Measurements from ENCODE around the gene LPP. TPM values are rescaled to one million over a fixed set of nuclear protein-coding genes. Genes with fewer than 3 reads are reported as not detected.
A peak's percentile ranks its signal among the peaks of the same experiment; 100 is the strongest.

LPP gene
- total and polyA plus RNA-seq, 2 of the 13 experiments (the other 11 are each of a cell fraction or from before 2014, with no cell fraction given), result 19.2 to 29.9 TPM

DNA sequence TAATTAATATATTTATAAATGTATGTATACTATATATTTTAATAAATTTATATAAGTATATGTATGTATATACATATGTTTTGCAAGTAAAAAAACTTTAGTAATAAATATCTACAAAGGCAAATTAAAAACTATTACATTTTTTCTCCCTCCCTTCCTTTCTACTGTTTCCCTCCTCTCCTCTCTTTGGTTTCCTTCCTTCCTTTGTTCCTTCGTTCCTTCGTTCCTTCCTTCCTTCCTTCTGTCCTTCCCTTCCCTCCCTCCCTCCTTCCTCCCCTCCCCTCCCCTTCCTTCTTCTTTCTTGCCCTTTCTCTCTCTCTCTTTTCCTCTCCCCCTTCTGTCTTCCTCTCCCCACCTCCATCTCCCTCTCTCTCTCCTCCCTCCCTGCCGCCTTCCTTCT is 423.6 kb downstream of the LPP start:
- Histone ChIP-seq H3K4me2 (ENCODE audit: low read depth, low read length) (no peak overlapping the region), H3K4me3 (replicated peaks in 1 of 3; ENCODE audit: insufficient read depth in 1 of 3, low read depth in 2 of 3, low read length in 3 of 3) (no peak overlapping the region), H3K27me3 (ENCODE audit: control insufficient read depth in 1 of 2, insufficient read depth in 2 of 2, low read length in 2 of 2) (no peaks in the 10 kb centered on the region), H3K9me3 (ENCODE audit: low read length) (no peaks in the 10 kb centered on the region), H4K20me1 (ENCODE audit: insufficient read depth, low read length) (no peaks in the 10 kb centered on the region), H3K79me2 (ENCODE audit: insufficient read depth, low read length) (no peaks in the 10 kb centered on the region), H2AFZ (ENCODE audit: low read length) (no peak overlapping the region), H3K4me1 (ENCODE audit: insufficient read depth, low read length) (peaks cover 23% of the 10 kb centered on the region), H3K36me3 (replicated peaks in 1 of 2; ENCODE audit: control insufficient read depth in 1 of 2, insufficient read depth in 2 of 2, low read length in 2 of 2) (peaks cover 1 to 6% of the 10 kb centered on the region in 2 experiments; a peak in 3 of 5 replicates), H3K9ac (ENCODE audit: insufficient read depth, low read depth, low read length) (no peak overlapping the region), H3K27ac (ENCODE audit: extremely low read length, insufficient read depth, low read length) (no peak overlapping the region)
- ChIA-PET POLR2A (no interaction called here), CTCF (ENCODE audit: low intra/inter-chr PET ratio, low total read pairs) (no interaction called here)
- in situ Hi-C loops (cut with HindIII; ENCODE audit: extremely low pct_ligation_motif_present, low pct_unique_long_range_greater_than_20kb), result loop anchor here (25.0 kb wide), 1 partner anchor 840 kb away; the partner anchor contains the start of gene BCL6
- DNase-seq (ENCODE audit: low spot score), result no peak
- no peak for ATAC-seq
- intact Hi-C loops (cut with micrococcal nuclease; ENCODE audit: unreplicated experiment), result no loop called here
- BruUV-seq (replicated peaks), result no TSS peak
- WGBS (ENCODE audit: low lambda C conversion rate), result 100% methylated on average over 1 of the region's 3 CpGs
- no peak for TF ChIP-seq ZNF207 (IDR thresholded peaks at IDR 0.05; ENCODE audit: borderline replicate concordance)
- peak; percentile 19 for TF ChIP-seq PCBP2 (optimal IDR thresholded peaks at IDR 0.05; ENCODE audit: low read depth, low read length, poor library complexity, severe bottlenecking)
- peak; percentile 91 for TF ChIP-seq HNRNPK (IDR thresholded peaks at IDR 0.05; ENCODE audit: low read depth, low read length, poor library complexity, severe bottlenecking)
- no peak for TF ChIP-seq ZEB1 (IDR thresholded peaks at IDR 0.05; ENCODE audit: insufficient replicate concordance, low read depth)
- FAIRE-seq, result no peak

DNA sequence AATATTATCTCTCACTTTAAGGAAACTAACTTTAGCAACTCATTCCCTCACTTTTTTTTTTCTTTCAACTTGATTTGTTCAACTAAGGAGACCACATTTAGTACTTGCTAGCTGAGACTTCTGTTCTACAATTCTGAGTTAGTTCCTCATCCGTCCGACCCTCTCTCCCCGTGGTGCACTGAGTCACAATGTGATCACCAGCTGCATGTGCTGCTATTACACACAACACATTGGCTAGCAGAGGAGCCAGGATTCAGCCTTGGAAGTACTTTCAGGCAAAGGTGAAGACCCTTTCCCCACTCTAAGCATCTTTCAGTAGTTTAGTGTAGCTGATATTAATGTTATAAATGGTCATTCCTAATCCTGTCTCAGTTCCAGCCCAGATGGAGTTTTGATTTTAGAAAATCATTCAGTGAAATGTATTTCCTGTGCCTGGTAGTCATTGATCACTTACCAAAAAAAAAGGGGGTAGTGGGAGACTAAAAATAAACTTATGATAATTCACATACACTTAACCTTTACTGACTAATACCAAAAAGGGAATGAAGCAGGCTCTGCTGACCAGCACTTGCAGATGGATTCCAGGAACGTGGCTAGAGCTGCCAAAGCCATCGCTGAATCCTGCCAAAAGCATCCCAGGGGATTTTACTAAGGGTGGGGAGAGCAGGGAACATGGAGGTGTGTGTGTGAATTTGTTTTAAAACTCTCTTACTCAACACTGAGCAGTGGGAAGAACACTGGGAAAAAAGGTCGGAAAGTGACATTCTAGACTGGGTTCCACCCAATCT is 424.8 kb downstream of the LPP start:
- peaks cover 1 to 6% of the 10 kb centered on the region in 2 experiments; a peak in 4 of 5 replicates for H3K36me3 ChIP-seq (replicated peaks in 1 of 2; ENCODE audit: control insufficient read depth in 1 of 2, insufficient read depth in 2 of 2, low read length in 2 of 2)
- intact Hi-C loops (cut with micrococcal nuclease; ENCODE audit: unreplicated experiment) (no loop called here), in situ Hi-C loops (cut with HindIII; ENCODE audit: extremely low pct_ligation_motif_present, low pct_unique_long_range_greater_than_20kb) (loop anchor here (25.0 kb wide), 1 partner anchor 841 kb away; the partner anchor contains the start of gene BCL6)
- no peak for ATAC-seq
- no peaks in the 10 kb centered on the region for H3K27me3 ChIP-seq (ENCODE audit: control insufficient read depth in 1 of 2, insufficient read depth in 2 of 2, low read length in 2 of 2)
- no peak for FAIRE-seq
- H3K9me3 ChIP-seq (ENCODE audit: low read length), result no peaks in the 10 kb centered on the region
- no peaks in the 10 kb centered on the region for H4K20me1 ChIP-seq (ENCODE audit: insufficient read depth, low read length)
- no peak overlapping the region for H2AFZ ChIP-seq (ENCODE audit: low read length)
- ChIA-PET POLR2A (interaction anchor here (0.5 kb wide), 1 partner anchor 358 kb away, joined by 3 read pairs; no protein-coding TSS in a partner anchor), CTCF (ENCODE audit: low intra/inter-chr PET ratio, low total read pairs) (no interaction called here)
- no peak overlapping the region for H3K4me3 ChIP-seq (replicated peaks in 1 of 3; ENCODE audit: insufficient read depth in 1 of 3, low read depth in 2 of 3, low read length in 3 of 3)
- WGBS (ENCODE audit: low lambda C conversion rate), result 97% methylated on average over 6 of the region's 6 CpGs
- no peak overlapping the region for H3K9ac ChIP-seq (ENCODE audit: insufficient read depth, low read depth, low read length)
- H3K79me2 ChIP-seq (ENCODE audit: insufficient read depth, low read length), result no peaks in the 10 kb centered on the region
- peaks cover 34% of the 10 kb centered on the region for H3K4me1 ChIP-seq (ENCODE audit: insufficient read depth, low read length)
- no peak for DNase-seq (ENCODE audit: low spot score)
- no peak overlapping the region for H3K27ac ChIP-seq (ENCODE audit: extremely low read length, insufficient read depth, low read length)
- no TSS peak for BruUV-seq (replicated peaks)
- H3K4me2 ChIP-seq (ENCODE audit: low read depth, low read length), result no peak overlapping the region
- TF ChIP-seq POLR2A (IDR thresholded peaks at IDR 0.05; ENCODE audit: insufficient read depth in 1 of 2, low read depth in 2 of 2, low read length in 2 of 2) (no peak), MAFK (conservative IDR thresholded peaks at IDR 0.05 in 1 of 2, IDR thresholded peaks at IDR 0.05 in 1 of 2; ENCODE audit: low read length in 2 of 2) (no peak), PHF5A (CRISPR knock-in tag; IDR thresholded peaks at IDR 0.05; ENCODE audit: low read depth, unreplicated experiment) (no peak), ZNF33B (CRISPR knock-in tag; IDR thresholded peaks at IDR 0.05) (no peak), SP4 (CRISPR knock-in tag; IDR thresholded peaks at IDR 0.05) (no peak), NCOA2 (CRISPR knock-in tag; IDR thresholded peaks at IDR 0.05) (no peak), AGO1 (IDR thresholded peaks at IDR 0.05; ENCODE audit: low read depth, low read length, poor library complexity, severe bottlenecking) (no peak), ZC3H13 (CRISPR knock-in tag; IDR thresholded peaks at IDR 0.05) (no peak), KDM1A (CRISPR knock-in tag; IDR thresholded peaks at IDR 0.05) (no peak), ZFP90 (CRISPR knock-in tag; IDR thresholded peaks at IDR 0.05; ENCODE audit: borderline replicate concordance) (no peak), NCOA1 (CRISPR knock-in tag; IDR thresholded peaks at IDR 0.05) (no peak), KLF9 (CRISPR knock-in tag; IDR thresholded peaks at IDR 0.05; ENCODE audit: low read depth) (no peak)
- TF ChIP-seq, protein P1, sequence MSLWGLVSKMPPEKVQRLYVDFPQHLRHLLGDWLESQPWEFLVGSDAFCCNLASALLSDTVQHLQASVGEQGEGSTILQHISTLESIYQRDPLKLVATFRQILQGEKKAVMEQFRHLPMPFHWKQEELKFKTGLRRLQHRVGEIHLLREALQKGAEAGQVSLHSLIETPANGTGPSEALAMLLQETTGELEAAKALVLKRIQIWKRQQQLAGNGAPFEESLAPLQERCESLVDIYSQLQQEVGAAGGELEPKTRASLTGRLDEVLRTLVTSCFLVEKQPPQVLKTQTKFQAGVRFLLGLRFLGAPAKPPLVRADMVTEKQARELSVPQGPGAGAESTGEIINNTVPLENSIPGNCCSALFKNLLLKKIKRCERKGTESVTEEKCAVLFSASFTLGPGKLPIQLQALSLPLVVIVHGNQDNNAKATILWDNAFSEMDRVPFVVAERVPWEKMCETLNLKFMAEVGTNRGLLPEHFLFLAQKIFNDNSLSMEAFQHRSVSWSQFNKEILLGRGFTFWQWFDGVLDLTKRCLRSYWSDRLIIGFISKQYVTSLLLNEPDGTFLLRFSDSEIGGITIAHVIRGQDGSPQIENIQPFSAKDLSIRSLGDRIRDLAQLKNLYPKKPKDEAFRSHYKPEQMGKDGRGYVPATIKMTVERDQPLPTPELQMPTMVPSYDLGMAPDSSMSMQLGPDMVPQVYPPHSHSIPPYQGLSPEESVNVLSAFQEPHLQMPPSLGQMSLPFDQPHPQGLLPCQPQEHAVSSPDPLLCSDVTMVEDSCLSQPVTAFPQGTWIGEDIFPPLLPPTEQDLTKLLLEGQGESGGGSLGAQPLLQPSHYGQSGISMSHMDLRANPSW (CRISPR knock-in tag; IDR thresholded peaks at IDR 0.05; ENCODE audit: borderline replicate concordance), result no peak
